Adrenal gland (tissue), 12 donors: ENCODE data around the gene ELN. TPM values are rescaled to one million over a fixed set of nuclear protein-coding genes. Genes with fewer than 3 reads are reported as not detected.

Source experiments
- DNase-seq, 7 donors: peaks; one replicate each; pipeline ENCODE4 v3.0.0-alpha.2; 2019 to 2020
- H3K27ac ChIP-seq, 5 donors: fragments of 200-600 bp; sonication (generic) in 4 of 5; 1 replicate in 3 of 5; 2 replicates in 2 of 5; pipeline versions ENCODE4 v1.5.1 to v1.8.0; 2016 to 2020; ENCODE audit warnings: mild to moderate bottlenecking in 1 of 5
- H3K27me3 ChIP-seq: fragments of 200-600 bp; 2 replicates; pipeline ENCODE4 v1.8.0; 2021
- H3K36me3 ChIP-seq, 2 donors: fragments of 200-600 bp; replicated peaks in 1 of 2; 1 replicate in 1 of 2; 2 replicates in 1 of 2; pipeline versions ENCODE4 v1.5.1 to v1.8.0; 2018 to 2022
- H3K4me1 ChIP-seq, 2 donors: fragments of 200-600 bp; replicated peaks in 1 of 2; 1 replicate in 1 of 2; 2 replicates in 1 of 2; pipeline versions ENCODE4 v1.5.1 to v1.8.0; 2018 to 2021
- H3K4me3 ChIP-seq, 4 donors: fragments of 200-600 bp; sonication (generic) in 3 of 4; one replicate each; pipeline ENCODE4 v1.5.1; 2016 to 2018
- H3K9me3 ChIP-seq, 3 donors: fragments of 200-600 bp; sonication (generic) in 1 of 3; replicated peaks in 1 of 3; 1 replicate in 2 of 3; 2 replicates in 1 of 3; pipeline versions ENCODE4 v1.5.1 to v1.8.0; 2016 to 2021
- POLR2A ChIP-seq, 2 donors: fragments of 450-650 bp; IDR thresholded peaks; one replicate each; pipeline ENCODE4 v1.6.1; 2017; ENCODE audit warnings: antibody characterized with exemption in 2 of 2, mild to moderate bottlenecking in 2 of 2, moderate library complexity in 1 of 2
- WGBS, 4 donors: extraction: QIAGEN DNeasy Blood & Tissue Kit in 2 of 4; methylation state at CpG; one replicate each; pipeline versions ENCODE4 v1.1.5 to v1.1.7; 2013 to 2017; 5-methylcytosine and 5-hydroxymethylcytosine counted together
- intact Hi-C, 2 donors: fragments of 100-400 bp; cut with DNase I; formaldehyde crosslinking; loops; one replicate each; pipeline versions ENCODE4 v1.14.1 to v1.15.0; 2022 to 2023
- polyA plus RNA-seq, 3 donors: library from polyadenylated mRNA; stranded (reverse); fragments of 200-250 nt in 2 of 3; fragments of 350-450 nt in 1 of 3; fragmentation: Illumina TruSeq in 1 of 3; extraction: RNeasy Lipid Tissue Mini Kit (QIAGEN cat#74804) in 1 of 3; gene quantifications; one replicate each; pipeline ENCODE4 v1.2.3, GENCODE V29; 2013 to 2014
- total RNA-seq, 9 donors: library from RNA; depleted of rRNA in 4 of 9; stranded (reverse); fragments of >200 nt in 4 of 9; fragments of 120-200 nt in 1 of 9; fragmentation: NEBNext Ultra II Directional in 1 of 9; extraction: Animal tissue kit (Norgen Biotek cat#: 25700) in 1 of 9; gene quantifications; one replicate each; pipeline versions ENCODE4 v1.1.0 to v1.2.4, GENCODE V29; 2013 to 2023
- TF ChIP-seq, protein P1 (sequence below), 6 experiments: fragments of 450-650 bp in 4 of 6; fragments of 200-600 bp in 2 of 6; sonication (generic) in 1 of 6; IDR thresholded peaks; 1 replicate in 5 of 6; 2 replicates in 1 of 6; pipeline versions ENCODE4 v1.5.1 to v1.8.0; 2016 to 2021; ENCODE audit warnings: antibody characterized with exemption in 6 of 6, mild to moderate bottlenecking in 2 of 6, moderate library complexity in 1 of 6
- donor health status: healthy with polysubstance abuse.
- donor health status: Bipolar disorder and iron deficiency.
- donor health status: DM: yes; HTN: yes; CAD: no.
- donor health status: DM: no; HTN: no; CAD: no.
- donor health status: DM: no; HTN: no; CAD: no.
- donor health status: DM: yes; HTN: yes; CAD: no.

ELN gene
- total and polyA plus RNA-seq, 12 donors = 4.6 to 107 (median 15.9) TPM

DNA sequence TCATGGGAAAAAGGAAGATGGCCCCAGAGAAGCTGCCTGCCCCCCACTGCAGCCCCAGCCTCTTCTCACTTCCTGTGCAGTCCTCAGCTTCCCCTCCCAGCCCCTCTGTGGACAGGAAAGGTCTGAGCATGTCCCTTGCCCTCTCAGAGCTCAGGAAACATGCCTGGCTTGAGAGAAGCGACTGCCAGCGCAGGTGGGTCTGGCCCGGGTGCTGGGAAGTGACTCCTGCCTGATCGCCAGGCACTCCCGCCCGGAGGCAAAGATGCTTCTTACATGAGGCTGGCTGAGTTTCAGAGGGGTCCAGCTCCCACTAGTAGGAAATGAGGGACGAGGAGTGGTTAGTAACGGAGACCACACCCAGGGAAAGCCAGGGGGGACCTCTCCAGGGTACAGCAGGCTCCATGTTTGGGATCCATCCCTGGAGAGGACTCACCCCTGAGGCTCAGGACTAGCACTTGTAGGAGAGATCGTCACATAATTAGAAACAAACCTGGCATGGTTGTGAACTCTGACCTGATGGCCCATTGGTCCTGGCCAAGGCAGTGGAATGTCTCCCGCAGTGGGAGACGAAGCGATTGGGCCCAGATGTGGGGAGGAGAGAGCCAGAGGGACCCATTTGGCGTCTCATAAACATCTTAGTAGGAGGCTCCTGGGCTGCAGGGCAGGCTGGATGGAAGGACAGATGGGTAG lies 12.3 kb downstream of the ELN start:
- DNase-seq = no peak
- TF ChIP-seq, protein P1, sequence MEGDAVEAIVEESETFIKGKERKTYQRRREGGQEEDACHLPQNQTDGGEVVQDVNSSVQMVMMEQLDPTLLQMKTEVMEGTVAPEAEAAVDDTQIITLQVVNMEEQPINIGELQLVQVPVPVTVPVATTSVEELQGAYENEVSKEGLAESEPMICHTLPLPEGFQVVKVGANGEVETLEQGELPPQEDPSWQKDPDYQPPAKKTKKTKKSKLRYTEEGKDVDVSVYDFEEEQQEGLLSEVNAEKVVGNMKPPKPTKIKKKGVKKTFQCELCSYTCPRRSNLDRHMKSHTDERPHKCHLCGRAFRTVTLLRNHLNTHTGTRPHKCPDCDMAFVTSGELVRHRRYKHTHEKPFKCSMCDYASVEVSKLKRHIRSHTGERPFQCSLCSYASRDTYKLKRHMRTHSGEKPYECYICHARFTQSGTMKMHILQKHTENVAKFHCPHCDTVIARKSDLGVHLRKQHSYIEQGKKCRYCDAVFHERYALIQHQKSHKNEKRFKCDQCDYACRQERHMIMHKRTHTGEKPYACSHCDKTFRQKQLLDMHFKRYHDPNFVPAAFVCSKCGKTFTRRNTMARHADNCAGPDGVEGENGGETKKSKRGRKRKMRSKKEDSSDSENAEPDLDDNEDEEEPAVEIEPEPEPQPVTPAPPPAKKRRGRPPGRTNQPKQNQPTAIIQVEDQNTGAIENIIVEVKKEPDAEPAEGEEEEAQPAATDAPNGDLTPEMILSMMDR (IDR thresholded peaks at IDR 0.05) = no peak
- no peak for TF ChIP-seq POLR2A (IDR thresholded peaks at IDR 0.05)
- Histone ChIP-seq H3K27me3 (no peaks in the 10 kb centered on the region), H3K4me3 (no peak overlapping the region), H3K27ac (peak overlapping the region in 1 of 5 donors; percentile 10), H3K9me3 (no peaks in the 10 kb centered on the region), H3K36me3 (no peaks in the 10 kb centered on the region), H3K4me1 (no peaks in the 10 kb centered on the region)
- intact Hi-C loops = no loop called here
- WGBS, 4 donors = 76 to 86% (median 82%) methylated on average over 8 to 13 of the region's 13 CpGs

DNA sequence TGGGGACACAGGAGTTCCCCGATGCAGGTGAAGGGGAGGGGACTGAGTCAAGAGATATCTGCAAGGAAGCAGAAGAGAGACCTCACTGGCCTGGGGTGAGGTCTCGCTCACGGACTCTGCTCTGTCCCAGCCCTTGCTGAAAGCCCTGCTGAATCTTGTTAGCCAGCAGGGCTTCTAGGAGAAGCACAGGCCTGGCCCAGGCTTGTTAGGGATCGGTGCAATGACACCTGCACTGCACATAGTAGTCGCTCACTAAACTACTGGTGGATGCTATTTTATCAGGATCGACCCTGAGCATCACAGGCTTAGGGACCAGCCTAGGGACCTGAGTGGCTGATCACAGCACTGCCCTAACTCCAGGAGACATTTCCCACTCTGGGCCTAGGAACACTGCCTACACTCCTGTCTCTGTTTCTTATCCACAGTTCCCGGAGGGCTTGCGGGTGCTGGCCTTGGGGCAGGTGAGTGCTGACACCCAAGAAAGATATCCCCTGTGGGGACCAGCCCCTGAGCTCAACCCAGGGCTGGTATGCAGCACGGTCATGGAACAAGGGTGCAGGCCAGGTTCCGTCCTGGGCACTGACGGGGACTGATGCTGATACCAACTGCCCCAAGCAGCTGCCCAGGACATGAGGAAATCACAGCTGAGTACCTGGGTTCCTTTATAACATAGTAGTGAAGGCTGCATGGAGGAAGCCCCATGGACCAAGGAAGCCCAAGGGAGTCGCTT lies 13.0 kb downstream of the ELN start:
- H3K4me1 ChIP-seq = no peaks in the 10 kb centered on the region
- intact Hi-C loops = no loop called here
- H3K9me3 ChIP-seq = no peaks in the 10 kb centered on the region
- 90 to 97% (median 95%) methylated on average over 10 to 12 of the region's 12 CpGs for WGBS, 4 donors
- no peak overlapping the region for H3K27ac ChIP-seq
- H3K36me3 ChIP-seq = no peaks in the 10 kb centered on the region
- H3K27me3 ChIP-seq = no peaks in the 10 kb centered on the region
- TF ChIP-seq, protein P1 (IDR thresholded peaks at IDR 0.05) = no peak
- no peak for TF ChIP-seq POLR2A (IDR thresholded peaks at IDR 0.05)
- no peak overlapping the region for H3K4me3 ChIP-seq
- DNase-seq = no peak

DNA sequence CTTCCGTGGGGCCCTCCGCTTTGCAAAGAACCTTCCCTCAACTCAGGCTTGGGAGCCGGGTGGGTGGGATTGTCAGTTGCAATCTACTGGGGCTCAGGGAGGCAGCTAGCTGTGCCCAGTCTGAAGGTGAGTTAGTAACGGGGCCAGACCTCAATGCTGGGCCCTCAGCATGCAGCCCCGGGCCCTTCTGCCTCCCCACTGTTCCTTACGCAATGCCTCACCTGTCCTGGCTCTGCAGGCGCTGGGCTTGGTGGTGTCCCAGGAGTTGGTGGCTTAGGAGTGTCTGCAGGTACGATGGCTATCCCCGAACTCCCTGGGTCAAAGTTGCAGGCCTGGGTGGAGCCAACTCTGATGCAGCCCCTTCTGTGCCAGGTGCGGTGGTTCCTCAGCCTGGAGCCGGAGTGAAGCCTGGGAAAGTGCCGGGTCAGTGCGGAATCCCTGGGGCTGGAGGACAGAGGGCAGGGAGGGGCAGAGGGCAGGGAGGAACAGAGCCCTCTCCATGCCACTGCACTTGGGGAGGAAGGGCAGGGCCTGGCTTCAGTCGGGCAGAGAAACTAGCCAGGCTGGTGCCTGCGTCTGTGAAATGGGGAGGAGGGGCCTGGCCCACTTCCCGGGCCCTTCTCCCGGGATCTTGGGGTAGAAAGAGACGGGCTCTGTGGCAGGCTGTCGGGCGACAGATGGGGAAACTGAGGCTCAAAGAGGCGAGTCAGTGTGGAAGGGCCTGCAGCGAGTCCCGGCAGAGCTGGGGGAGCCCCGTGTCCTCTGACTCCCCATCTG lies 15.0 kb downstream of the ELN start:
- no peak for TF ChIP-seq POLR2A (IDR thresholded peaks at IDR 0.05)
- TF ChIP-seq, protein P1 (IDR thresholded peaks at IDR 0.05) = no peak
- intact Hi-C loops = no loop called here
- no peak overlapping the region for H3K27ac ChIP-seq
- H3K9me3 ChIP-seq = no peaks in the 10 kb centered on the region
- no peak for DNase-seq
- H3K27me3 ChIP-seq = no peaks in the 10 kb centered on the region
- H3K36me3 ChIP-seq = no peaks in the 10 kb centered on the region
- no peak overlapping the region for H3K4me3 ChIP-seq
- no peaks in the 10 kb centered on the region for H3K4me1 ChIP-seq
- 63 to 78% (median 76%) methylated on average over 13 to 24 of the region's 24 CpGs for WGBS, 4 donors

DNA sequence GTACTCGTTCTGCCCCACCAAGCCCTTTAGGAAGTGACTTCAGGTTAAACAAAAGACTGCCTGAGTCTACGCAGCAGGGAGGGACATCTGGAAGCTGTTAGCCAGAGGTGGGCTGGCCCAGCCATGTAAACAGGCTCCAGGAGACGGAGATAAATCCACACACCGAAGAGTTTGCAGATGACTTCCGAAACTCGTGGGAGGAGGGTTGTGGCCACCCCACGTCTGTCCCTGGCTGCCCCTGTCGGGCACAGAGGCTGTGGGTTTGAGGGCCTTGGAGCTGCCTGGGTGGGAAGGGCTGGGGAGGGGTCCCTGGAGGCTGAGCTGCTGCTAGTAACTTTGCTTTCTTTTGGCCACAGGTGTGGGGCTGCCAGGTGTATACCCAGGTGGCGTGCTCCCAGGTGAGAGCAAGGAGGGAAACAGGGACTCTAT lies 15.6 kb downstream of the ELN start:
- WGBS, 4 donors = 68 to 75% (median 69%) methylated on average over 6 to 9 of the region's 9 CpGs
- no peak for DNase-seq

More for the DNA sequence above, 15.6 kb downstream of the ELN start:
- no peak overlapping the region for H3K27ac ChIP-seq
- H3K4me3 ChIP-seq = no peak overlapping the region
- no peaks in the 10 kb centered on the region for H3K36me3 ChIP-seq
- H3K27me3 ChIP-seq = no peaks in the 10 kb centered on the region
- intact Hi-C loops = no loop called here
- H3K9me3 ChIP-seq = no peaks in the 10 kb centered on the region
- no peak for TF ChIP-seq POLR2A (IDR thresholded peaks at IDR 0.05)
- TF ChIP-seq, protein P1 (IDR thresholded peaks at IDR 0.05) = no peak
- H3K4me1 ChIP-seq = no peaks in the 10 kb centered on the region
